ENCODE results near the gene ASS1. TPM values are rescaled to one million over a fixed set of nuclear protein-coding genes. Genes with fewer than 3 reads are reported as not detected.

ASS1 gene
- polyA plus RNA-seq, 12 donors, result 37.6 to 134 (median 49.1) TPM; not detected in 1

Other genes with a start within 250 kb of the ASS1 start
- gene HMCN2, start 179.2 kb upstream of the ASS1 start, polyA plus RNA-seq (ENCODE audit: insufficient read length in 12 of 12), result 10 to 100 TPM in 3 of 12 donors, 1 to 10 TPM in 8, not detected in 1; 4.8 to 19.1 (median 8.6) TPM
- gene FUBP3, start 134.6 kb downstream of the ASS1 start, polyA plus RNA-seq (ENCODE audit: insufficient read length in 12 of 12), result 10 to 100 TPM in 11 of 12 donors, not detected in 1; 29.2 to 56.1 (median 41.5) TPM
- not detected for gene PRDM12, start 219.6 kb downstream of the ASS1 start, polyA plus RNA-seq (ENCODE audit: insufficient read length in 12 of 12)
- gene EXOSC2, start 248.8 kb downstream of the ASS1 start, polyA plus RNA-seq (ENCODE audit: insufficient read length in 12 of 12), result 10 to 100 TPM in 11 of 12 donors, not detected in 1; 21.6 to 35.6 (median 25.5) TPM